ENCODE results near the gene SLC6A2. TPM values are rescaled to one million over a fixed set of nuclear protein-coding genes. Genes with fewer than 3 reads are reported as not detected.

SLC6A2 gene
- total RNA-seq, 2 donors from 2014 or later, result not detected

DNA sequence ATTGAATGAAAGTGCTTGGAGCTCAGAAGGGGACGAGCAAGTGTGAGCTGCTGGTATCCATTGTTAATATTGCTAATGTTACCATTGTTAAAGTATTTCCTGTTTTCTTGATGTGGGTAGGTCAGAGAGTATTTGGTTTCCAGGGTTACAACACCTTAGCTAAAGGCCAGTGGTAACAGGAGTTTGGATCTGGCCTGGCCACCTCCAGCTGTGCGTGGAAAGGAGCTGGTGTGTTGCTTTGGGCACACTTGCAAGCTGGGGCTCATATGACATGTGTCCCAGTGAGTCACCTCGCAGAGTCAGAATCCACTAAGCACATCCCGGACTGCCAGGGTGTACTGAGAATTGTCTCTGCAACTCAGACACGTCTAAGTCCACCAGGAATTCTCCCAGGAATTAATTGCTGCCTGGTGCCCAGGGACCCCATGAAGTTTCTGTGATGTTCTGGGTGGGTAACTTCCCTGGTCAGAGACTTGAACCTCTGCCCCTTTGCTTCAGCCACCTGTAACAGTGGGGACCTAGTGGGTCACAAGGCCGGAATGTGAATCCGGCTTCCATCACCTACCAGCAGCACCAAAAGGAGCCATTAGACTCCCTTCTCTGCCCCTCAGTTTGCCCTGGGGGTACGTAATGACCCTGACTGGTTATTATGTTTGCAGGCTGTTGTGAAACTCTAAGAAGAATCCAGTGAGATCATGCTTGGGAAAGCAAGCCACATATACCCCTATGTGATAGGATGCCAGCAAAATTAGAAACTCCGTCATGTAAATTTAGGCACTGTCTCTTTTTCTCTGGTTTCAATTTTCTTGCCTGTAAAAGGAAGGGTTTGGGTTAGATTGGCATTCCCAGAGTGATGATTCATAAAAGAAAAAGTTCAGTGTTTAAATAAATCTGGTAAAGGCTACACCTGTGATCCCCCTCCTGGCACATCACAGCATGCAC lies 12.8 kb downstream of the SLC6A2 start:
- Mint-ChIP-seq H3K9me3 (no peaks in the 10 kb centered on the region), H3K4me1 (ENCODE audit: low read depth) (no peaks in the 10 kb centered on the region), H3K27me3 (ENCODE audit: low read depth) (peaks cover 6% of the 10 kb centered on the region), H3K27ac (no peak overlapping the region), H3K4me3 (no peak overlapping the region), H3K36me3 (ENCODE audit: insufficient read depth in 2 of 2) (no peaks in the 10 kb centered on the region)
- ATAC-seq (replicated peaks in 1 of 2) (no peak), DNase-seq (no peak)

- DNase-seq, result no peak
- H3K27ac Mint-ChIP-seq, result no peak overlapping the region
- H3K36me3 Mint-ChIP-seq (ENCODE audit: insufficient read depth in 2 of 2), result no peaks in the 10 kb centered on the region
- no peak overlapping the region for H3K4me3 Mint-ChIP-seq
- no peaks in the 10 kb centered on the region for H3K27me3 Mint-ChIP-seq (ENCODE audit: low read depth)
- no peaks in the 10 kb centered on the region for H3K9me3 Mint-ChIP-seq
- H3K4me1 Mint-ChIP-seq (ENCODE audit: low read depth), result no peaks in the 10 kb centered on the region
- ATAC-seq (replicated peaks in 1 of 2), result no peak
Measured at GRCh38 chr16:55671206-55671973, 15.6 kb downstream of the SLC6A2 start.

DNA sequence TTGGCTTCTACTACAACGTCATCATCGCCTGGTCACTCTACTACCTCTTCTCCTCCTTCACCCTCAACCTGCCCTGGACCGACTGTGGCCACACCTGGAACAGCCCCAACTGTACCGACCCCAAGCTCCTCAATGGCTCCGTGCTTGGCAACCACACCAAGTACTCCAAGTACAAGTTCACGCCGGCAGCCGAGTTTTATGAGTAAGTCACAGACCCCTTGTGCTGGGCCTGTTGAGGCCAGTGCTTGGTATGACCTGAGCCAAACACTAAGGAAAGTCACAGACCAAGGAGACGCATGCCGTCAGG lies 16.1 kb downstream of the SLC6A2 start:
- no peaks in the 10 kb centered on the region for H3K27me3 Mint-ChIP-seq (ENCODE audit: low read depth)
- H3K27ac Mint-ChIP-seq, result no peak overlapping the region
- ATAC-seq (replicated peaks in 1 of 2), result no peak
- H3K9me3 Mint-ChIP-seq, result no peaks in the 10 kb centered on the region
- H3K4me1 Mint-ChIP-seq (ENCODE audit: low read depth), result no peaks in the 10 kb centered on the region
- H3K36me3 Mint-ChIP-seq (ENCODE audit: insufficient read depth in 2 of 2), result no peaks in the 10 kb centered on the region
- H3K4me3 Mint-ChIP-seq, result no peak overlapping the region
- DNase-seq, result no peak

GRCh38 chr16:55672471-55672870 lies 16.7 kb downstream of the SLC6A2 start:
- Mint-ChIP-seq H3K27ac (no peak overlapping the region), H3K4me1 (ENCODE audit: low read depth) (no peaks in the 10 kb centered on the region), H3K27me3 (ENCODE audit: low read depth) (no peaks in the 10 kb centered on the region), H3K9me3 (no peaks in the 10 kb centered on the region), H3K4me3 (no peak overlapping the region), H3K36me3 (ENCODE audit: insufficient read depth in 2 of 2) (no peaks in the 10 kb centered on the region)
- DNase-seq, result no peak
- ATAC-seq (replicated peaks in 1 of 2), result no peak

DNA sequence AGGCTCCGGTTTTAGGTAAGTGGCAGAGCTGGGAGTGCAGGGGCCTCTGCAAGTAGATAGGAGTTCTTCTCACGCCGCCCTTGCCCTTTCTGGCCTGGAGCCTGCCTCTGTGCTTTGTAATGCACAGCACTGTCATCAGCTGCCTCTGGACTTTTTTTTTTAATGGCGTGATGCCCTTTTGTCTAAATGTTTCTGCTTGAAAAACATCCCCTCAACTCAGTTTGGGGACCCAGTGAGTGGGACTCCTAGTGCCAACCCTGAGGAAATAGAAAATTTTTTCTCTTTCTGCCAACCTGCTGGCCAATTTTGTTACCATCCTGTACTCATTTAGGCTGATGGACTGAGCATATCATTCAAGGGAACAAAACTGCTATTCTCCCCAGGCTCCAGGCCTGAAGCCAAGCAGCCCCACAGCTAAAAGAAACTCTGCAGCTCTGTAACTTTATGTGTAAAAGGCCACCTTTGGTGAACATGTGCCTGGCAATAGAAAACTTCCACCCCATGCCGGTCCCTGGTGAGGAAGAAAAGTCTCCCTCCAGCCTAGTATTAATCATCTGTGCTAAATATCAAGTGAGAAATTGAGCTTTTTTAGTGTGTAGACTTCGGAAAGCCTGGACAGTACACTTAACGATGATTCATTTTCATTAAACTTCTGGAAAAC lies 22.5 kb downstream of the SLC6A2 start:
- no peak overlapping the region for H3K4me3 Mint-ChIP-seq
- no peaks in the 10 kb centered on the region for H3K4me1 Mint-ChIP-seq (ENCODE audit: low read depth)
- H3K27me3 Mint-ChIP-seq (ENCODE audit: low read depth), result peaks cover 13% of the 10 kb centered on the region
- ATAC-seq (replicated peaks in 1 of 2) (no peak), DNase-seq (no peak)
- no peaks in the 10 kb centered on the region for H3K36me3 Mint-ChIP-seq (ENCODE audit: insufficient read depth in 2 of 2)
- H3K27ac Mint-ChIP-seq, result no peak overlapping the region
- no peaks in the 10 kb centered on the region for H3K9me3 Mint-ChIP-seq

- DNase-seq, result no peak
- Mint-ChIP-seq H3K4me3 (no peak overlapping the region), H3K36me3 (ENCODE audit: insufficient read depth in 2 of 2) (no peaks in the 10 kb centered on the region), H3K9me3 (no peaks in the 10 kb centered on the region), H3K27ac (no peak overlapping the region), H3K27me3 (ENCODE audit: low read depth) (peaks cover 13% of the 10 kb centered on the region), H3K4me1 (ENCODE audit: low read depth) (no peaks in the 10 kb centered on the region)
- no peak for ATAC-seq (replicated peaks in 1 of 2)
Measured at GRCh38 chr16:55682086-55682485, 26.3 kb downstream of the SLC6A2 start.

GRCh38 chr16:55685973-55686372 lies 30.2 kb downstream of the SLC6A2 start:
- no peaks in the 10 kb centered on the region for H3K9me3 Mint-ChIP-seq
- no peak overlapping the region for H3K27ac Mint-ChIP-seq
- H3K36me3 Mint-ChIP-seq (ENCODE audit: insufficient read depth in 2 of 2), result no peaks in the 10 kb centered on the region
- H3K4me3 Mint-ChIP-seq, result no peak overlapping the region
- ATAC-seq (replicated peaks in 1 of 2) (no peak), DNase-seq (no peak)
- H3K27me3 Mint-ChIP-seq (ENCODE audit: low read depth), result peaks cover 6% of the 10 kb centered on the region
- H3K4me1 Mint-ChIP-seq (ENCODE audit: low read depth), result no peaks in the 10 kb centered on the region

DNA sequence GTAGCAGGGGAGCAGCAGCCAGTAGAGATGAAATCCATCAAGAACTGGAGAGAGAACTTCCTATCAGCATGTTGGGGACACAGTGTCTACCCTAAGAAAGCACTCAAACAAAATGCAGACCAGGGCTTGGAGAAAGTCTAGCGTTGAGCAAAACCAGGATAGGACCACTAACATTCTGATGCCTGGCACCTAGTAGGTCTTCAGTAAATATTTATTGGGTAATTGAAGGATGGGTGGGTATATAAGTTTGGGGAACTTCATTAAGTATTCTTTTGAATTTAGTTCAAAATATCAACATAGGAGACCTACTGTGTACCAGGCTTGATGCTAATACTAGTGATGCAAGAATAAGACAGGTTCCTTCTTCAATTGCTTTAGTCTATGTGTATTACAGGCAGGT lies 30.9 kb downstream of the SLC6A2 start:
- H3K36me3 Mint-ChIP-seq (ENCODE audit: insufficient read depth in 2 of 2), result no peaks in the 10 kb centered on the region
- no peaks in the 10 kb centered on the region for H3K4me1 Mint-ChIP-seq (ENCODE audit: low read depth)
- peaks cover 6% of the 10 kb centered on the region for H3K27me3 Mint-ChIP-seq (ENCODE audit: low read depth)
- no peak overlapping the region for H3K27ac Mint-ChIP-seq
- ATAC-seq (replicated peaks in 1 of 2), result no peak
- DNase-seq, result no peak
- H3K9me3 Mint-ChIP-seq, result no peaks in the 10 kb centered on the region
- no peak overlapping the region for H3K4me3 Mint-ChIP-seq

DNA sequence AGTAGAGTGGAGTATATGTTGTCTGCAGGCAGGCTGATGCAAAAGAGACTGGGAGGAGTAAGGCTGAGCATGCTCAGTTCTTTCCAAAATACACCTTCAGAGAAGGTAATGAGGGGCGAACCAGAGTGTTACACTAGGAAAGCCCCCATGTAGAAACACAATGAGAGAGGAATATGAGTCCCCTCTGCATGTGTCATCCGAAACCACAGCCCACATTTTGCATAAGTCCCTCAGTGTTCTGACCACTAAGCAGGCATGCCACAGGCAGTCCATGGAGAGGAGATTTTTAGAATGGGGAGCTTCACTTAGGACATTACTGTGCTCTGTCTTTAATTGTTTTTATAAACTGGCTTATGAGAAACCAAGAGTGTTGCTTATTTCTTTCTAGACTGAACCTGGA lies 32.0 kb downstream of the SLC6A2 start:
- ATAC-seq (replicated peaks in 1 of 2) (no peak), DNase-seq (no peak)
- no peaks in the 10 kb centered on the region for H3K4me1 Mint-ChIP-seq (ENCODE audit: low read depth)
- no peak overlapping the region for H3K27ac Mint-ChIP-seq
- no peak overlapping the region for H3K4me3 Mint-ChIP-seq
- no peaks in the 10 kb centered on the region for H3K9me3 Mint-ChIP-seq
- H3K27me3 Mint-ChIP-seq (ENCODE audit: low read depth), result peaks cover 6% of the 10 kb centered on the region
- no peaks in the 10 kb centered on the region for H3K36me3 Mint-ChIP-seq (ENCODE audit: insufficient read depth in 2 of 2)

- Mint-ChIP-seq H3K36me3 (ENCODE audit: insufficient read depth in 2 of 2) (no peaks in the 10 kb centered on the region), H3K4me1 (ENCODE audit: low read depth) (no peaks in the 10 kb centered on the region), H3K27ac (no peak overlapping the region), H3K27me3 (ENCODE audit: low read depth) (peaks cover 6% of the 10 kb centered on the region), H3K4me3 (no peak overlapping the region), H3K9me3 (no peaks in the 10 kb centered on the region)
- ATAC-seq (replicated peaks in 1 of 2) (no peak), DNase-seq (no peak)
Measured at GRCh38 chr16:55690841-55691240, 35.1 kb downstream of the SLC6A2 start.

- Mint-ChIP-seq H3K9me3 (no peaks in the 10 kb centered on the region), H3K4me3 (no peak overlapping the region), H3K4me1 (ENCODE audit: low read depth) (no peaks in the 10 kb centered on the region), H3K27ac (no peak overlapping the region), H3K36me3 (ENCODE audit: insufficient read depth in 2 of 2) (no peaks in the 10 kb centered on the region), H3K27me3 (ENCODE audit: low read depth) (peaks cover 6% of the 10 kb centered on the region)
- DNase-seq, result no peak
- no peak for ATAC-seq (replicated peaks in 1 of 2)
Measured at GRCh38 chr16:55691771-55692170, 36.0 kb downstream of the SLC6A2 start.

GRCh38 chr16:55695595-55695994 lies 39.8 kb downstream of the SLC6A2 start:
- DNase-seq, result no peak
- Mint-ChIP-seq H3K4me3 (no peak overlapping the region), H3K9me3 (no peaks in the 10 kb centered on the region)

GRCh38 chr16:55697867-55698266 lies 42.1 kb downstream of the SLC6A2 start:
- no peak for ATAC-seq (replicated peaks in 1 of 2)
- Mint-ChIP-seq H3K36me3 (ENCODE audit: insufficient read depth in 2 of 2) (no peaks in the 10 kb centered on the region), H3K9me3 (no peaks in the 10 kb centered on the region), H3K4me3 (no peak overlapping the region), H3K27me3 (ENCODE audit: low read depth) (peaks cover 14% of the 10 kb centered on the region), H3K4me1 (ENCODE audit: low read depth) (peaks cover 3% of the 10 kb centered on the region), H3K27ac (no peak overlapping the region)
- DNase-seq, result no peak

More at GRCh38 chr16:55695595-55695994, 39.8 kb downstream of the SLC6A2 start:
- Mint-ChIP-seq H3K27ac (no peak overlapping the region), H3K4me1 (ENCODE audit: low read depth) (no peaks in the 10 kb centered on the region), H3K36me3 (ENCODE audit: insufficient read depth in 2 of 2) (no peaks in the 10 kb centered on the region), H3K27me3 (ENCODE audit: low read depth) (no peaks in the 10 kb centered on the region)
- ATAC-seq (replicated peaks in 1 of 2), result no peak
